ENCODE measurements around the gene SNIP1.
"Not testable (repeated sequence)": the region's sequence is repeated elsewhere in the genome, so short reads cannot be mapped to it uniquely, and the experiment has no call there.

SNIP1 gene

GRCh38 chr1:37588939-37589338 lies 34.8 kb upstream of the SNIP1 start:
- Histone ChIP-seq H3K4me3 (no peak overlapping the region), H3K9me3 (replicated peaks in 1 of 11) (no peaks in the 10 kb centered on the region), H3K4me2 (no peak overlapping the region), H3K36me3 (peaks cover 94 to 100% (median 99%) of the 10 kb centered on the region in 11 experiments), H3K27me3 (no peaks in the 10 kb centered on the region), H3K4me1 (peaks cover 5 to 10% (median 6%) of the 10 kb centered on the region in 10 experiments), H3K9ac (no peak overlapping the region; a peak in 1 of 22 replicates), H4K20me1 (peaks cover 4 to 100% (median 77%) of the 10 kb centered on the region in 11 experiments; a peak in 21 of 22 replicates), H3K27ac (no peak overlapping the region)
- no peak for TF ChIP-seq Cebpa-rat (IDR thresholded peaks at IDR 0.05)

GRCh38 chr1:37584544-37584943 lies 30.5 kb upstream of the SNIP1 start:
- not testable (repeated sequence) for H3K4me1 ChIP-seq; H3K4me3 ChIP-seq; H3K4me2 ChIP-seq; H3K9me3 ChIP-seq (replicated peaks in 1 of 11); H3K9ac ChIP-seq; H3K27ac ChIP-seq; H3K27me3 ChIP-seq
- peaks cover 96 to 100% (median 100%) of the 10 kb centered on the region in 11 experiments for H3K36me3 ChIP-seq
- TF ChIP-seq Cebpa-rat (IDR thresholded peaks at IDR 0.05): peak in 2 of 11 experiments; percentile 30 to 74; a peak in 3 of 22 replicates
- H4K20me1 ChIP-seq: peaks cover 0 to 94% (median 56%) of the 10 kb centered on the region in 11 experiments; a peak in 17 of 22 replicates

GRCh38 chr1:37575692-37576091 lies 21.6 kb upstream of the SNIP1 start:
- H3K9me3 ChIP-seq (replicated peaks in 1 of 11): no peaks in the 10 kb centered on the region
- H3K4me3 ChIP-seq: no peak overlapping the region
- H3K36me3 ChIP-seq: peaks cover 98 to 100% (median 100%) of the 10 kb centered on the region in 11 experiments
- peaks cover 0 to 72% (median 22%) of the 10 kb centered on the region in 11 experiments; a peak in 16 of 22 replicates for H4K20me1 ChIP-seq
- TF ChIP-seq Cebpa-rat (IDR thresholded peaks at IDR 0.05): no peak
- no peak overlapping the region for H3K9ac ChIP-seq
- H3K27ac ChIP-seq: no peak overlapping the region
- H3K27me3 ChIP-seq: no peaks in the 10 kb centered on the region
- peaks cover 0 to 27% (median 0%) of the 10 kb centered on the region in 10 experiments; a peak in 5 of 20 replicates for H3K4me1 ChIP-seq
- peak overlapping the region in 1 of 11 experiments; percentile 29; a peak in 1 of 22 replicates for H3K4me2 ChIP-seq

GRCh38 chr1:37574834-37575480 lies 20.9 kb upstream of the SNIP1 start:
- peak overlapping the region in 1 of 11 experiments; percentile 29; a peak in 1 of 22 replicates for H3K4me2 ChIP-seq
- no peak overlapping the region for H3K4me3 ChIP-seq
- H3K9me3 ChIP-seq (replicated peaks in 1 of 11): no peaks in the 10 kb centered on the region
- peaks cover 0 to 27% (median 0%) of the 10 kb centered on the region in 10 experiments; a peak in 5 of 20 replicates for H3K4me1 ChIP-seq
- H3K36me3 ChIP-seq: peaks cover 97 to 100% (median 100%) of the 10 kb centered on the region in 11 experiments
- 0 out of 22 replicates have a peak overlapping the region, but pooled peaks of 1 of the 11 experiments have one; percentile 13 for H3K9ac ChIP-seq
- peaks cover 0 to 64% (median 21%) of the 10 kb centered on the region in 11 experiments; a peak in 14 of 22 replicates for H4K20me1 ChIP-seq
- no peak overlapping the region for H3K27ac ChIP-seq
- H3K27me3 ChIP-seq: no peaks in the 10 kb centered on the region
- no peak for TF ChIP-seq Cebpa-rat (IDR thresholded peaks at IDR 0.05)

- H3K9me3 ChIP-seq (replicated peaks in 1 of 11): no peaks in the 10 kb centered on the region
- TF ChIP-seq Cebpa-rat (IDR thresholded peaks at IDR 0.05): no peak
- no peak overlapping the region for H3K9ac ChIP-seq
- H3K4me3 ChIP-seq: no peak overlapping the region
- H3K4me2 ChIP-seq: no peak overlapping the region
- peaks cover 0 to 11% (median 0%) of the 10 kb centered on the region in 10 experiments; a peak in 5 of 20 replicates for H3K4me1 ChIP-seq
- peaks cover 0 to 45% (median 8%) of the 10 kb centered on the region in 11 experiments; a peak in 9 of 22 replicates for H4K20me1 ChIP-seq
- H3K36me3 ChIP-seq: peaks cover 99 to 100% (median 100%) of the 10 kb centered on the region in 11 experiments
- H3K27me3 ChIP-seq: no peaks in the 10 kb centered on the region
- H3K27ac ChIP-seq: no peak overlapping the region
These were observed 16.6 kb upstream of the SNIP1 start for GRCh38 chr1:37570528-37571334.

- no peak overlapping the region for H3K4me3 ChIP-seq
- H4K20me1 ChIP-seq: peaks cover 0 to 36% (median 2%) of the 10 kb centered on the region in 11 experiments; a peak in 8 of 22 replicates
- no peak overlapping the region for H3K9ac ChIP-seq
- no peaks in the 10 kb centered on the region for H3K9me3 ChIP-seq (replicated peaks in 1 of 11)
- H3K4me2 ChIP-seq: no peak overlapping the region
- H3K27ac ChIP-seq: no peak overlapping the region
- TF ChIP-seq Cebpa-rat (IDR thresholded peaks at IDR 0.05): no peak
- H3K27me3 ChIP-seq: no peaks in the 10 kb centered on the region
- no peaks in the 10 kb centered on the region for H3K4me1 ChIP-seq
- H3K36me3 ChIP-seq: peaks cover 89 to 100% (median 96%) of the 10 kb centered on the region in 11 experiments
These were observed 12.9 kb upstream of the SNIP1 start for GRCh38 chr1:37567023-37567422.

GRCh38 chr1:37564892-37565291 lies 10.8 kb upstream of the SNIP1 start:
- H3K4me2 ChIP-seq: no peak overlapping the region
- no peak overlapping the region for H3K9ac ChIP-seq
- H3K4me1 ChIP-seq: no peaks in the 10 kb centered on the region
- H4K20me1 ChIP-seq: peaks cover 0 to 30% (median 2%) of the 10 kb centered on the region in 11 experiments; a peak in 7 of 22 replicates
- no peak overlapping the region for H3K27ac ChIP-seq
- H3K36me3 ChIP-seq: peaks cover 72 to 88% (median 81%) of the 10 kb centered on the region in 11 experiments
- H3K27me3 ChIP-seq: no peaks in the 10 kb centered on the region
- H3K4me3 ChIP-seq: no peak overlapping the region
- no peak for TF ChIP-seq Cebpa-rat (IDR thresholded peaks at IDR 0.05)
- H3K9me3 ChIP-seq (replicated peaks in 1 of 11): no peaks in the 10 kb centered on the region

- no peak for TF ChIP-seq Cebpa-rat (IDR thresholded peaks at IDR 0.05)
- Histone ChIP-seq H3K9me3 (replicated peaks in 1 of 11) (no peaks in the 10 kb centered on the region), H3K4me3 (no peak overlapping the region), H3K9ac (no peak overlapping the region), H3K27me3 (no peaks in the 10 kb centered on the region), H3K4me1 (peaks cover 0 to 9% (median 0%) of the 10 kb centered on the region in 10 experiments; a peak in 2 of 20 replicates), H3K4me2 (no peak overlapping the region), H3K36me3 (peaks cover 52 to 69% (median 62%) of the 10 kb centered on the region in 11 experiments), H4K20me1 (peaks cover 0 to 22% (median 2%) of the 10 kb centered on the region in 11 experiments; a peak in 6 of 22 replicates), H3K27ac (no peak overlapping the region)
These were observed 8.9 kb upstream of the SNIP1 start for GRCh38 chr1:37562984-37563383.

Measured in BLaER1 treated with 17β-estradiol and CSF1 and Interleukin-3, amounts not matched to agents 10 nM and 100 nM (cell line).